HPDE6-E6E7 (cell line): ENCODE measurements around the gene GPR37L1.
"Not testable (repeated sequence)": the region's sequence is repeated elsewhere in the genome, so short reads cannot be mapped to it uniquely, and the experiment has no call there.

Experiments
- DNase-seq: peaks from one replicate; pipeline ENCODE4 v3.0.0; 2011; ENCODE audit warnings: missing footprints; ENCODE audit errors: extremely low spot score

Gene GPR37L1

GRCh38 chr1:202133496-202133895 is 10.8 kb downstream of the GPR37L1 start:
- DNase-seq: no peak

- DNase-seq: no peak
Measured at GRCh38 chr1:202133989-202134388, 11.3 kb downstream of the GPR37L1 start.

- DNase-seq: no peak
Measured at GRCh38 chr1:202134645-202135172, 12.0 kb downstream of the GPR37L1 start.

- DNase-seq: peak; percentile 86
Measured at GRCh38 chr1:202135221-202135721, 12.6 kb downstream of the GPR37L1 start.

GRCh38 chr1:202140833-202141232 is 18.1 kb downstream of the GPR37L1 start:
- no peak for DNase-seq

- DNase-seq: not testable (repeated sequence)
Measured at GRCh38 chr1:202141468-202141867, 18.8 kb downstream of the GPR37L1 start.

- DNase-seq: no peak
Measured at GRCh38 chr1:202143011-202143767, 20.5 kb downstream of the GPR37L1 start.

GRCh38 chr1:202143768-202144401 is 21.2 kb downstream of the GPR37L1 start:
- no peak for DNase-seq

- peak; percentile 62 for DNase-seq
Measured at GRCh38 chr1:202144402-202145067, 21.8 kb downstream of the GPR37L1 start, which contains the start of gene ARL8A. Gene ARL8A (minus strand): TSS chr1:202144737. CDS start chr1:202144572, 165 bp downstream.

GRCh38 chr1:202145068-202145743 is 22.5 kb downstream of the GPR37L1 start:
- DNase-seq: peak; percentile 42

GRCh38 chr1:202145744-202146140 is 23.0 kb downstream of the GPR37L1 start:
- DNase-seq: not testable (repeated sequence)

- DNase-seq: no peak
Measured at GRCh38 chr1:202146279-202146678, 23.6 kb downstream of the GPR37L1 start.

- DNase-seq: no peak
Measured at GRCh38 chr1:202146993-202147392, 24.3 kb downstream of the GPR37L1 start.

- DNase-seq: no peak
Measured at GRCh38 chr1:202148391-202148790, 25.7 kb downstream of the GPR37L1 start.

GRCh38 chr1:202149566-202149965 is 26.8 kb downstream of the GPR37L1 start:
- DNase-seq: no peak

GRCh38 chr1:202150187-202150586 is 27.5 kb downstream of the GPR37L1 start:
- DNase-seq: no peak

GRCh38 chr1:202150602-202151001 is 27.9 kb downstream of the GPR37L1 start:
- no peak for DNase-seq

- DNase-seq: no peak
Measured at GRCh38 chr1:202151045-202151444, 28.3 kb downstream of the GPR37L1 start.

- DNase-seq: no peak
Measured at GRCh38 chr1:202152399-202152798, 29.7 kb downstream of the GPR37L1 start.

GRCh38 chr1:202153284-202153683 is 30.6 kb downstream of the GPR37L1 start:
- DNase-seq: no peak

GRCh38 chr1:202154148-202154765 is 31.5 kb downstream of the GPR37L1 start:
- DNase-seq: no peak
